CD4-positive, alpha-beta T cell treated with Interleukin-6 for 4 hours (primary cell): ENCODE measurements around the gene YRDC.
A peak's percentile ranks its signal among the peaks of the same experiment; 100 is the strongest.
"Not testable (repeated sequence)": the region's sequence is repeated elsewhere in the genome, so short reads cannot be mapped to it uniquely, and the experiment has no call there.

Source experiments
- DNase-seq: peaks from one replicate; pipeline ENCODE4 v3.0.0-alpha.2; 2020; ENCODE audit warnings: mixed read lengths

Gene YRDC

GRCh38 chr1:37817481-37817880, 9.5 kb upstream of the YRDC start:
- no peak for DNase-seq

- DNase-seq: no peak
Measured at GRCh38 chr1:37814252-37814651, 6.2 kb upstream of the YRDC start.

- no peak for DNase-seq
Measured at GRCh38 chr1:37813529-37814145, 5.6 kb upstream of the YRDC start.

- peak; percentile 70 for DNase-seq
Measured at GRCh38 chr1:37811027-37811655, 3.1 kb upstream of the YRDC start.

- DNase-seq: no peak
Measured at GRCh38 chr1:37809942-37810341, 1.9 kb upstream of the YRDC start.

- peak; percentile 43 for DNase-seq
Measured at GRCh38 chr1:37808369-37809319, 636 bp upstream of the YRDC start.

GRCh38 chr1:37807220-37807554, 821 bp downstream of the YRDC start:
- DNase-seq: no peak

- no peak for DNase-seq
Measured at GRCh38 chr1:37802439-37802838, 5.6 kb downstream of the YRDC start.

- DNase-seq: no peak
Measured at GRCh38 chr1:37797750-37798345, 10.2 kb downstream of the YRDC start.

GRCh38 chr1:37795340-37796125, 12.5 kb downstream of the YRDC start:
- DNase-seq: peak; percentile 47

- no peak for DNase-seq
Measured at GRCh38 chr1:37794372-37795339, 13.4 kb downstream of the YRDC start.

- DNase-seq: peak; percentile 28
Measured at GRCh38 chr1:37793773-37794371, 14.1 kb downstream of the YRDC start, which contains the start of gene MANEAL. Gene MANEAL, plus strand, starts transcription at chr1:37793847. Its CDS starts 336 bp downstream, at chr1:37794183.

GRCh38 chr1:37792943-37793686, 14.9 kb downstream of the YRDC start:
- no peak for DNase-seq

- DNase-seq: no peak
Measured at GRCh38 chr1:37782491-37782890, 25.5 kb downstream of the YRDC start.

GRCh38 chr1:37778654-37779053, 29.4 kb downstream of the YRDC start:
- DNase-seq: no peak

- DNase-seq: no peak
Measured at GRCh38 chr1:37776946-37777516, 31.0 kb downstream of the YRDC start.

GRCh38 chr1:37771440-37771839, 36.6 kb downstream of the YRDC start:
- DNase-seq: not testable (repeated sequence)

- no peak for DNase-seq
Measured at GRCh38 chr1:37767488-37767887, 40.5 kb downstream of the YRDC start.

- no peak for DNase-seq
Measured at GRCh38 chr1:37765916-37766664, 41.9 kb downstream of the YRDC start.
